Fibroblast of lung (primary cell): Measurements from ENCODE around the gene DUS3L. TPM values are rescaled to one million over a fixed set of nuclear protein-coding genes. Genes with fewer than 3 reads are reported as not detected.

Source experiments
- DNase-seq, 2 donors: peaks; one replicate each; pipeline versions ENCODE4 v3.0.0 to v3.0.0-alpha.2; 2010; ENCODE audit warnings: low read depth in 2 of 2
- H2AFZ ChIP-seq: 2 replicates; pipeline ENCODE4 v1.5.1; 2012; ENCODE audit warnings: low read length, control low read depth, inconsistent platforms
- H3K27ac ChIP-seq: 2 replicates; pipeline ENCODE4 v1.5.1; 2011; ENCODE audit warnings: low read length, control low read depth; ENCODE audit not compliant: insufficient read depth
- H3K27me3 ChIP-seq: 2 replicates; pipeline ENCODE4 v1.5.1; 2011; ENCODE audit warnings: mild to moderate bottlenecking, low read length; ENCODE audit not compliant: control insufficient read depth, insufficient read depth
- H3K36me3 ChIP-seq: 2 replicates; pipeline ENCODE4 v1.5.1; 2011; ENCODE audit warnings: low read length; ENCODE audit not compliant: control insufficient read depth, insufficient read depth
- H3K4me1 ChIP-seq: 2 replicates; pipeline ENCODE4 v1.5.1; 2011; ENCODE audit warnings: low read length; ENCODE audit not compliant: control insufficient read depth, insufficient read depth; ENCODE audit errors: extremely low read depth
- H3K4me2 ChIP-seq: 2 replicates; pipeline ENCODE4 v1.5.1; 2011; ENCODE audit warnings: low read length, control low read depth; ENCODE audit not compliant: insufficient read depth; ENCODE audit errors: extremely low read depth
- H3K4me3 ChIP-seq, 4 experiments: fragments of 200-600 bp in 1 of 4; sonication (generic) in 1 of 4; replicated peaks in 1 of 4; 2 replicates each; pipeline ENCODE4 v1.5.1; 2011 to 2016; ENCODE audit warnings: low read length in 4 of 4, low read depth in 3 of 4, mild to moderate bottlenecking in 3 of 4, control low read depth in 2 of 4, inconsistent platforms in 1 of 4, mixed read lengths in 1 of 4; ENCODE audit not compliant: insufficient read depth in 1 of 4; ENCODE audit errors: control extremely low read depth in 1 of 4
- H3K79me2 ChIP-seq: 2 replicates; pipeline ENCODE4 v1.5.1; 2012; ENCODE audit warnings: mild to moderate bottlenecking, low read length, inconsistent platforms; ENCODE audit not compliant: control insufficient read depth, insufficient read depth
- H3K9ac ChIP-seq: 2 replicates; pipeline ENCODE4 v1.5.1; 2011; ENCODE audit warnings: mild to moderate bottlenecking, low read length, control low read depth; ENCODE audit not compliant: insufficient read depth
- H3K9me3 ChIP-seq: 2 replicates; pipeline ENCODE4 v1.5.1; 2012; ENCODE audit warnings: low read depth, low read length; ENCODE audit not compliant: control insufficient read depth, insufficient read depth
- H4K20me1 ChIP-seq: 2 replicates; pipeline ENCODE4 v1.5.1; 2011; ENCODE audit warnings: low read length; ENCODE audit not compliant: control insufficient read depth, insufficient read depth; ENCODE audit errors: extremely low read depth
- CTCF ChIP-seq, 2 donors: IDR thresholded peaks in 1 of 2; conservative IDR thresholded peaks in 1 of 2; 1 replicate in 1 of 2; 2 replicates in 1 of 2; pipeline ENCODE4 v1.5.1; 2011 to 2012; ENCODE audit warnings: low read length in 2 of 2, control low read depth in 1 of 2, inconsistent platforms in 1 of 2, low read depth in 1 of 2, mild to moderate bottlenecking in 1 of 2
- EZH2 ChIP-seq: IDR thresholded peaks from 2 replicates; pipeline ENCODE4 v1.5.1; 2012; ENCODE audit warnings: low read length, control low read depth, mild to moderate bottlenecking; ENCODE audit errors: missing control alignments
- polyA plus RNA-seq, 2 donors: library from polyadenylated mRNA; depleted of rRNA in 1 of 2; stranded (reverse) in 1 of 2; unstranded in 1 of 2; fragments of >200 nt; gene quantifications; 2 replicates each; pipeline ENCODE4 v1.2.1, GENCODE V29; 2011 to 2012; ENCODE audit warnings: missing spikeins in 1 of 2
- total RNA-seq: library from RNA; depleted of rRNA; stranded (reverse); fragments of >200 nt; gene quantifications from 2 replicates; pipeline ENCODE4 v1.2.1, GENCODE V29; 2014

The DUS3L gene
- total and polyA plus RNA-seq, 2 donors (not counting 1 experiment from before 2014, with no cell fraction given) = 8.8 to 18.7 TPM

GRCh38 chr19:5823579-5824281 is 32.8 kb upstream of the DUS3L start:
- Histone ChIP-seq H3K79me2 (no peaks in the 10 kb centered on the region), H3K4me1 (no peaks in the 10 kb centered on the region), H3K9ac (no peak overlapping the region), H3K4me2 (no peak overlapping the region), H4K20me1 (no peaks in the 10 kb centered on the region), H3K27me3 (peaks cover 6% of the 10 kb centered on the region), H3K9me3 (no peaks in the 10 kb centered on the region), H3K36me3 (no peaks in the 10 kb centered on the region), H2AFZ (no peak overlapping the region), H3K4me3 (no peak overlapping the region), H3K27ac (no peak overlapping the region)
- no peak for TF ChIP-seq EZH2
- TF ChIP-seq CTCF (conservative IDR thresholded peaks at IDR 0.05 in 1 of 2, IDR thresholded peaks at IDR 0.05 in 1 of 2; ENCODE audit: low read depth in 1 of 2, low read length in 2 of 2) = no peak
- DNase-seq = no peak

GRCh38 chr19:5822181-5822844 is 31.4 kb upstream of the DUS3L start:
- TF ChIP-seq EZH2 = no peak
- TF ChIP-seq CTCF (conservative IDR thresholded peaks at IDR 0.05 in 1 of 2, IDR thresholded peaks at IDR 0.05 in 1 of 2; ENCODE audit: low read depth in 1 of 2, low read length in 2 of 2) = no peak
- Histone ChIP-seq H3K27ac (no peak overlapping the region), H3K79me2 (no peaks in the 10 kb centered on the region), H3K4me3 (no peak overlapping the region), H3K9ac (no peak overlapping the region), H3K9me3 (no peaks in the 10 kb centered on the region), H2AFZ (no peak overlapping the region), H3K4me2 (no peak overlapping the region), H3K4me1 (no peaks in the 10 kb centered on the region), H3K27me3 (peaks cover 3% of the 10 kb centered on the region), H3K36me3 (no peaks in the 10 kb centered on the region), H4K20me1 (no peaks in the 10 kb centered on the region)
- DNase-seq = no peak

- no peak overlapping the region for H3K27ac ChIP-seq
- no peaks in the 10 kb centered on the region for H3K36me3 ChIP-seq
- H2AFZ ChIP-seq = no peak overlapping the region
- H3K79me2 ChIP-seq = no peaks in the 10 kb centered on the region
- no peak overlapping the region for H3K4me3 ChIP-seq
- no peak overlapping the region for H3K4me2 ChIP-seq
- H3K9me3 ChIP-seq = no peaks in the 10 kb centered on the region
- H3K9ac ChIP-seq = no peak overlapping the region
- H3K4me1 ChIP-seq = no peaks in the 10 kb centered on the region
- TF ChIP-seq EZH2 = no peak
- TF ChIP-seq CTCF (conservative IDR thresholded peaks at IDR 0.05 in 1 of 2, IDR thresholded peaks at IDR 0.05 in 1 of 2; ENCODE audit: low read depth in 1 of 2, low read length in 2 of 2) = no peak
- no peak for DNase-seq
- H3K27me3 ChIP-seq = peaks cover 3% of the 10 kb centered on the region
- no peaks in the 10 kb centered on the region for H4K20me1 ChIP-seq
Measured at GRCh38 chr19:5821521-5822180, 30.7 kb upstream of the DUS3L start.
